ENCODE data around the gene UBE2C.

- no peak for TF ChIP-seq CTCF (IDR thresholded peaks at IDR 0.05)
- no peak for TF ChIP-seq POLR2A (IDR thresholded peaks at IDR 0.05)
These were observed 5.1 kb downstream of the UBE2C start for GRCh38 chr20:45817376-45818194.
